Uterus (tissue), 2 donors: Measurements from ENCODE around the gene CFAP20DC.
"Not testable (repeated sequence)": the region's sequence is repeated elsewhere in the genome, so short reads cannot be mapped to it uniquely, and the experiment has no call there.

ENCODE experiments used
- POLR2A ChIP-seq, 2 donors: fragments of 450-650 bp; IDR thresholded peaks; one replicate each; pipeline ENCODE4 v1.6.1; 2016; ENCODE audit warnings: antibody characterized with exemption in 2 of 2, mild to moderate bottlenecking in 1 of 2, moderate library complexity in 1 of 2
- TF ChIP-seq, protein P1 (sequence below), 4 experiments: fragments of 200-600 bp in 2 of 4; fragments of 450-650 bp in 2 of 4; sonication (generic) in 2 of 4; IDR thresholded peaks; one replicate each; pipeline ENCODE4 v1.5.1; 2016 to 2019; ENCODE audit warnings: antibody characterized with exemption in 4 of 4, mild to moderate bottlenecking in 2 of 4, moderate library complexity in 1 of 4

DNA sequence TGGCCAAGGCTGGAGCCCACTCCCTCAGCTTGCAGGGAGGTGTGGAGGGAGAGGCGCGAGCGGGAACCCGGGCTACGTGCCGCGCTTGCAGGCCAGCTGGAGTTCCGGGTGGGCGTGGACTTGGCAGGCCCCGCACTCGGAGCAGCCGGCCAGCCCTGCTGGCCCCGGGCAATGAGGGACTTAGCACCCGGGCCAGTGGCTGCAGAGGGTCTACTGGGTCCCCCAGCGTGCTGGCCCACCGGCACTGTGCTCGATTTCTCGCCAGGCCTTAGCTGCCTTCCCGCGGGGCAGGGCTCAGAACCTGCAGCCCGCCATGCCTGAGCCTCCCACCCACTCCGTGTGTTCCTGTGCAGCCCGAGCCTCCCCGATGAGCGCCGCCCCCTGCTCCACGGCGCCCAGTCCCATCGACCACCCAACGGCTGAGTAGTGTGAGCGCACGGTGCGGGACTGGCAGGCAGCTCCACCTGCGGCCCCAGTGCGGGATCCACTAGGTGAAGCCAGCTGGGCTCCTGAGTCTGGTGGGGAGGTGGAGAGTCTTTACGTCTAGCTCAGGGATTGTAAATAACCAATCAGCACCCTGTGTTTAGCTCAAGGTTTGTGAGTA, 1.1 kb upstream of the CFAP20DC start:
- TF ChIP-seq, protein P1, sequence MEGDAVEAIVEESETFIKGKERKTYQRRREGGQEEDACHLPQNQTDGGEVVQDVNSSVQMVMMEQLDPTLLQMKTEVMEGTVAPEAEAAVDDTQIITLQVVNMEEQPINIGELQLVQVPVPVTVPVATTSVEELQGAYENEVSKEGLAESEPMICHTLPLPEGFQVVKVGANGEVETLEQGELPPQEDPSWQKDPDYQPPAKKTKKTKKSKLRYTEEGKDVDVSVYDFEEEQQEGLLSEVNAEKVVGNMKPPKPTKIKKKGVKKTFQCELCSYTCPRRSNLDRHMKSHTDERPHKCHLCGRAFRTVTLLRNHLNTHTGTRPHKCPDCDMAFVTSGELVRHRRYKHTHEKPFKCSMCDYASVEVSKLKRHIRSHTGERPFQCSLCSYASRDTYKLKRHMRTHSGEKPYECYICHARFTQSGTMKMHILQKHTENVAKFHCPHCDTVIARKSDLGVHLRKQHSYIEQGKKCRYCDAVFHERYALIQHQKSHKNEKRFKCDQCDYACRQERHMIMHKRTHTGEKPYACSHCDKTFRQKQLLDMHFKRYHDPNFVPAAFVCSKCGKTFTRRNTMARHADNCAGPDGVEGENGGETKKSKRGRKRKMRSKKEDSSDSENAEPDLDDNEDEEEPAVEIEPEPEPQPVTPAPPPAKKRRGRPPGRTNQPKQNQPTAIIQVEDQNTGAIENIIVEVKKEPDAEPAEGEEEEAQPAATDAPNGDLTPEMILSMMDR (IDR thresholded peaks at IDR 0.05): not testable (repeated sequence)
- TF ChIP-seq POLR2A (IDR thresholded peaks at IDR 0.05): not testable (repeated sequence)
